OCI-M2 (cell line): Measurements from ENCODE around the gene KARS1.
A peak's percentile ranks its signal among the peaks of the same experiment; 100 is the strongest.
"Not testable (repeated sequence)": the region's sequence is repeated elsewhere in the genome, so short reads cannot be mapped to it uniquely, and the experiment has no call there.

ENCODE experiments used
- DNase-seq: peaks from one replicate; lab custom pipeline; 2025; ENCODE audit not compliant: unreplicated experiment; lab: John Stamatoyannopoulos, UW

KARS1 gene

GRCh38 chr16:75626806-75627205, 20.7 kb downstream of the KARS1 start:
- DNase-seq = no peak

DNA sequence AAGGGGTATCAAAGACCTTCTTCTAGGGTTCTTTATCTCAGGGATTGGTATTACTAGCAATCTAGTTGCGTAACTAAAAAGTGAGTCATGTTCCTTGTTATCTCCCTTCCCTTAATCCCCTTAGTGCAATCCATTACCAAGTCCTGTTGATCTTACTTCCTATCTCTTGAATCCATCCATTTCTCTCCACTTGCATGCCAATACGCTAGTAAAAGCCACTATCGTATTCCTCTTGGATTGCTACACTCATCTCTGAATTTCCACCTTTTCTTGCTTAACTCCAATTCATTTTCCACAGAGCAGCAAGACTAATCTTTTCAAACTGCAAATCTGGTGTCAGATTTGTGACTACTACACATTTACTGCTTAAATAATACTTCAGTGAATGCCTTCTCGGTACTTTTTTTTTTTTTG, 22.5 kb downstream of the KARS1 start:
- DNase-seq = no peak

DNA sequence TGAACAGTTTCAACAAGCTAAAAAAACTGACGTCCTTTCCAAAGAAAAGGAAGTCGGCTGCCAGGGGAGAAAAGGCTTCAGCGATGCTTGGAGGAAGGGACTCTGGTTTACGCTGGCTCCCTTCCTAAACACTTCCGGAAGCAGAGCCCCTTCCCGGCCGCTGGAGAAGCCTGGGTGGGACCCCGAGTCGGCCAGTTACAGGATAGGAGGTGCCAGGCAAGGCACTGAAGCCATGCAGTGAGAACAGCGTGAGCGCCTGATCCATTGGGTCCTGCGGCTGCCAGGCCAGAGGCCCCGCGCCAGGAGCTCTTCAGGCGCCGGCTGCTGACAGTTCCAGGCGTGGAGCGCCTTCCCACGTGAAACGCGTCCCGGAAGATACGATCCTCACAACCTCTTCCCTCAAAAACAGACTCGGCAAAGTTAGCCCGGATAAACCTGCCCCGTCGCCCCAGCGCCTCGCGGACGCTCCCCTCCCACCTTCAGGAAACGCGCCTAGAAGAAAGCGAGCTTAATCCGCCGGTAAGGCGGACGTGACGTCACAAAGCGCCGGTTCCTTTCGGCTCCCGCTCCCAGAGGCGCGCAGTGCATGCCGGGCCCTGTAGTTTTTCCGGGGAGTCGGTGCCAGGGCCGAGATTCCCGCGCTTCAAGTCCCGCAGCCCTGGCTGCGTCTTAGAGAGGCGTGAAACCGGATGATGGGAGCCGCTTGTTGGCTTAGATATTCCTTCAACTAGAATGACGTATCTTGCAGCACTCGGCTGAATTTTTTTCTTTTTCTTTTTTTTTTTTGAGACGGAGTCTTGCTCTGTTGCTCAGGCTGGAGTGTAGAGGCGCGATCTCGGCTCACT, 24.5 kb downstream of the KARS1 start, which contains the start of gene ADAT1:
TSS of gene ADAT1 (minus strand) at position 521 of the 845 bp plus-strand sequence. CDS start 2,482 bp downstream, outside the sequence.
- DNase-seq = peak; percentile 41

GRCh38 chr16:75621170-75621477, 26.3 kb downstream of the KARS1 start:
- peak; percentile 62 for DNase-seq

DNA sequence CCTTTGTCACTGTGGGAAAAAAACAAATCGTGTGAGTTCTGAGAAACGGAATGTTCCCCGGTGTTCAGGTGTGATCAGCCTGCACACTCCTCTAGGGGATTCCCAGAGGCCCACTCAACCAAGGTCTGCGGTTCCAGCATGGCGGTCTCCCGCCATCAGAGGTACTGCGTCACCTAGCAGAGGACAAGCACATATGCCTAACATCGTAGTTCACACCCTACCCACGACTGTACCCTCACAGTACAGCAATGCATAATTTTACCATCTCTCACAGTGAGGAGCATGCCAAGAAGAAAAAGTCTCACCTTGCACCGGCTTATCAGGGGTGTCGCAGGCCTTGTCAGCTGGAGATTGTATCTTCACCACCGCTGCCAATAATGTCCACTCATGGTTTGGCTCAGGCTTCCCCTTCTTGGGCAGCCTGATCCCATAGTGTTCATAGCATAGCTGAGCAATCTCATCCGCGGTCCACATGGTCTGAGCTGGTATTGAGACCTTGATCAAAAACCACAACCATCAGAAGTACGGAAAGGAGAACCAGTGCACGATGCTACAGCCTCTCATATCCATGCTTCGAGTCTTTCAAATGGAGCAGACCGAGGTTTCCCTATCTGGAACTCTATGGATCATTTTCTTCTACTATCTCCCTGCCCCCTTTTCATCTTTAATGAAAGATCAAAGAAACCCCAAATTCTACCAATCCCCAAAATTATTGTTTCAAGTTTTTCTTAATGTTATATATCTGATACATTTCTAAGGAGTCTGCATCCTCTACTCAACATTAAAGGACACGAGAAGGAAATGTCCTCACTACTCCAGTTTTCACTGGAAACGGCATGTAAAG, 26.9 kb downstream of the KARS1 start:
- no peak for DNase-seq

DNA sequence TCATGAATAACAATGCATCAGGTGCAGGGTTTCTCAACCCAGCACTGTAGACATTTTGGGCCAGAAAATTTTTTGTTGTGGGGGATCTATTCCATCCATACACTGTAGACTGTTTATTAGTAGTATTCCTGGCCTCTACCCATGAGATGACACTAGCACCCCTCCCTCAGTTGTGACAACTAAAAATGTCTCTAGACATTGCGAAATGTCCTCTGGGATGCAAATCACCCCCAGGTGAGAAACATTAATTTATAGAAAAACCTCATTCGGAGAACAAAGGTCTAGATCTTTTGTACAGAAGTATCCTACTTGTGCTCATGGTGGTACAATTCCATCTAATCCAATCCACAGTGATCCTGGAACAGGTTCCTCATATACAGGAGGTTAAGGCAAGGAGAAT, 28.7 kb downstream of the KARS1 start:
- no peak for DNase-seq

- DNase-seq = no peak
Observed at GRCh38 chr16:75617121-75617520, 30.3 kb downstream of the KARS1 start.

DNA sequence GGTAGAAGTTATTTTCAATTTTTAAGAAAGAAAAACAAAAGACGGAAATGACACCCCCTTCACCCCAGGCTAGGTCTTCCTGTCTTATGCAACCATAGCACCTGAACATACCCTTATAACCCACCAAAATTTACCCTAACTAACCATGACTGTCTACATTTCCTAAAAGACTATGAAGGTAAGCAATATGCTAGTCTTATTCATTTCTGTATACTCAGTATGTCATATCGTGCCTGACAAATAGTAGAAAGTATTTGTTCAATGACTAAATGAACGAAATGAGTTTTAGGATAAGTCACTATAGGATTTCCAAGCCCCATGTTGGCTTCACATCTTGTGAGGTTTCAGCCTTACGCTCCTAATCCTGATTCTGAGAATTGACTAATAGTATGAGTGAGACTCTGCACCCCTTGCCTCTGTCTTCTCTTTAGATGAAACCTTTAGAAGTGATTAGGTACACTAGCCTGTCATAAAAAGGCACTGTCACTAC, 30.9 kb downstream of the KARS1 start:
- DNase-seq = no peak

GRCh38 chr16:75615619-75616018, 31.8 kb downstream of the KARS1 start:
- no peak for DNase-seq

DNA sequence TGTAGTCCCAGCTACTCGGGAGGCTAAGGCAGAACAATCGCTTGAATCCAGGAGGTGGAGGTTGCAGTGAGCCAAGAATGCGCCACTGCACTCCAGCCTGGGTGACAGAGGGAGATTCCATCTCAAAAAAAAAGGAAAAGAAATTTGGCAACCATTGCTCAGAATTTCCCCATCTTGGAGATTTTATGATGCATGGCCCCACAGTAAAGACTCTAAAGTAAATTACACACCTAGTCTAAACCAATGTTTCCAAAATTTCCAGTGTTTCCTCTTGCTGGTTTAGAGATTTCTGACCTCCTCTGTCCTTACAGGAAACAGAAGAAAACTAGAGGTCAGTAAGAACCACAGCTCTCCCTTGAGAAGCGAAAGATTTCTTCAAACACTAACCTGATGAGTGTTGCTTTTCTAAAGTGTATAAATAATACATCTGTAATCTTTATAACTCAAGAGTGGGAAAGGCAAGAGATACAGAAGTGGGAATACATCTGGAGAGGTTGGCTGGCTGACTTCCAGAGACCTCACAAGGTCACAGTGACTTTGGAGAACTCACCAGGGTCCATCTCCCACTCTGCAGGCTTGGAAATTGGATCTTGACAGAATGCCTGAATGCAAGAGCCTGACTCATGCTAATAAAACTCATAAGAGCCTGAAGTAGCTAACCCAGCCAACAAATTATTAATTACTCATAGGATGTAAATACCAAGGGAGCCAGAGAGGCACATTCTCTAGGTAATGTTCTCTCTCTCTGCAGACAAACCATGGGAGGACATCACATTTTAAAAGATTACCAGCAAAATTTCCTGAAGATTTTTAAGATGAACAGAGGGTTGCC, 33.2 kb downstream of the KARS1 start:
- no peak for DNase-seq

DNA sequence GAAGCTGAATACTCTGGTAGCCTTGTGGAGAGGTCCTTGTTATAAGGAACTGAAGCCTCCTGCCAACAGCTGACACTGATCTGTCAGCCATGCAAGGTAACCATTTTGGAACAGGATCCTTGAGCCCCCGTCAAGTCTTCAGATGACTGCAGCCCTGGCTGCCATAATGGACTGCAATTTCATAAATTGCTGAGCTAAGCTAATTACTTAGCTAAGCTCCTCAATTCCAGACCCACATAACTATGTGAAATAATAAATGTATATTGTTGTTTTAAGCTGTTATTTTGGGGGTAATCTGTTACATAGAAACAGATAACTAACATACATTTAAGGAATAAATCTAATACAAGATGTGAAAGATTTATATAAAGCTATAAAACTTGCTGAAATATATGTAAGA, 41.0 kb downstream of the KARS1 start:
- no peak for DNase-seq

DNA sequence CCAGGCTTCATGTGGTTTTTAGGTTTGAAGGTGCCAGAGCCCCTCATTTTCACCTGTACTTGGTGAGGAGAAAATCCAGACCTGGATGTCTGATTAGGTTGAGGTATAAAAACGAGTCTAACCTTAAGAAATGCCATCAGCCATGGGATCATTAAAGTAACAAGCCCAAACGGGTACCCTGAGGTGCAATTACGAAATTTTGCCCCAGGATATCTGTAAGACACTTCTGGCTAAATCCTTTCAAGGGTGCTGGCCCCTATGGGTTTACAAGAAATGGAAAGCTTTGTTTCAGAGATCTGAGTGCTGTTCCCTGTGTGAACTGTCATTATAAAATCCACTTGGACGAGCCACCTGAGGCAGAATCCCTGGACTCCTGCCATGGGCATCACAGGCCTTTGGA, 44.2 kb downstream of the KARS1 start:
- no peak for DNase-seq

- no peak for DNase-seq
Observed at GRCh38 chr16:75599452-75600277, 47.8 kb downstream of the KARS1 start.

DNA sequence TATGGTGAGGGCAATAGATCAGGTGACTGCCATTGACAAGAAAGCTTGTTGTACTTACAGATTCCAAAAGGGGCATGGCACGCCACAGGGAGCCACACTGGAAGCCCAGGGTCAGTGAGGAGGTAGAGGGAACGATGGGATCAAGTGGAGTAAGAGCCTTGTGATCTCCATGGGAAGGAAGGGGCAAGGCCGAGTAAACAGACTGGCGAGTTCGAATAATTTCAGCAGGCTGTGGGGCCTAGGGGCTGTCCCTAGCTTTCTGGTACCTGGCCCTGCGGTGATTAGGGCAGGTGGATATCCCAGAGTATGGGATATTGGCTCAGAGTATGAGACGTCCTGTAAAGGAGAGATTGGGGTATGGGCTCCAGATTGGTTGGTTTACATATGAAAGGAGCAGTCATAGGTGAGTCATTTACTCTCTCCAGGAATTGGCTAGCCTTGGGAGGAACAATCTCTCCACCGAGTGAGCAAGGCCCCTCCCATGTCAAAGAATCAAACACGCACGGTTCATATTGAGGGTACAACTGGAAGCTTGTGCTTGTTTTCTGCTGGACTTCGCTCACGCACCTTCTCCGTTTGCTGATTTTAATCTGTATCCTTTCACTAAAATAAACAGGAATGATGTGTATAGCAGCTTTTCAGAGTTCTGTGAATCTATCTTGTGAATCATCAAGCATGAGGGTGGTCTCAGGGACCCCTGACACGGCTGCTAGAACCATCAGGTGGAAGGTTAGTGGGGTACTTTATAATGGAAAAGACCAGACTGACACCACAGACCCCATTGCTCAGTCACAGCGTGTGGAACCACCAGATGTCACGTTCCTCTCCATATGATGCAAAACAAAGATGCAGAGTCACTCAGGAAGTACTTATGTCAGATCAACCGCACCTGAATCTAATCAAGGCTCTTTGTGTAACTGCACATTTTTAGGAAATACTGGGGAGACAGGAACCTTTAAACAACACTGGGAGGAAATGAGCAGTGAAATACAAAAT, 53.3 kb downstream of the KARS1 start:
- no peak for DNase-seq

- DNase-seq = no peak
Observed at GRCh38 chr16:75593308-75593707, 54.2 kb downstream of the KARS1 start.

DNA sequence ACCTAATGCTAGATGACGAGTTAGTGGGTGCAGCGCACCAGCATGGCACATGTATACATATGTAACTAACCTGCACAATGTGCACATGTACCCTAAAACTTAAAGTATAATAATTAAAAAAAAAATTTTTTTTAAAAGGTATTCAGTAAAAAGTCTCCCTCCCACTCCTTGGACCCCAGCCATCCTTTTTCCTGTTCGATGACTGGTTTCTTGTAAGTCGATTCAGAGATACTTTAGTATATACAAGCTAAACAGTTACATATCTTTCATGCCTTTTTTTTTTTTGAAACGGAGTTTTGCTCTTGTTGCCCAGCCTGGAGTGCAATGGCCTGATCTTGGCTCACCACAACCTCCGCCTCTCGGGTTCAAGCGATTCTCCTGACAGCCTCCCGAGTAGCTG, 55.5 kb downstream of the KARS1 start:
- DNase-seq = not testable (repeated sequence)

DNA sequence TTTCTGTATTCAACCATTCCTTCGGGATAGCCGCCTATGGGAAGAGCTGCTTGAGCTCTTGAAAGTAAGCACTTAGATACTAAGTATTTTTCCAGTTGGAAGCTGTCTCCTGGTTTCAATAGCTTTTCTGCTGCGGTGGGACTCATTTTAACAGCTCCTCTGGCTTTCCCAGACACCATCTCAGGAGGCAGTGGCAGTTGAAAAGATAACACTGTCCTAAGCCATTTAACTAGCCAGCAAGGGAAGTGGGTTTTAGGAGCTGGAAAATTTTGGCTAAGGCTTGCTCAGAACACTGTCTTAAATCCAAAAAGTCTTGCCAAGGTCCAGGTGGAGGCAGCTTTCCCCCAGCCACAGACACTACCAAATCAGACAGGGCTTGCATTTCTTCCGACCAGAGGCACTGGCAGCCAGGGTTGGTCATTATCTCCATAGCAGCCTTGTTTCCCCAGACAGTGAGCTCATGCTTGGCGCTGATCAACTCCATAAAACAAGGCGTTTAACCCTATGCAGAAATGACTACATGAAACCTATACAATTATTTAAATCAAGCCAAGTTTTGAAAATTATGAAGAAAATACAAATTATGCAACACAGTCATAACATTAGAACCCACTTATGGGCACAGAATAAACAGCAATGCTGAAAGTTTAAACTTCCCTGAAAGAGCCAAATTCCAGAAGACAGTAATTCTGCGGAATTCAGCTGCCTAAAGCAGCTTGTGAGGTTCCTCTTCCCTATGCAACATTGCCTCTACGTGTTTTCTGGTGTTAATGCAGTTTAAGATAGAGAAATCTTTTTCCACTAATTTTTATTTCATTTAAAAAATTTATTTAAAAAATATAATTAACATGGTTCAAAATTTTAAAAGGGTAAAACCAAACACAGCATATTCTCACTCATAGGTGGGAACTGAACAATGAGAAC, 56.3 kb downstream of the KARS1 start:
- no peak for DNase-seq

DNA sequence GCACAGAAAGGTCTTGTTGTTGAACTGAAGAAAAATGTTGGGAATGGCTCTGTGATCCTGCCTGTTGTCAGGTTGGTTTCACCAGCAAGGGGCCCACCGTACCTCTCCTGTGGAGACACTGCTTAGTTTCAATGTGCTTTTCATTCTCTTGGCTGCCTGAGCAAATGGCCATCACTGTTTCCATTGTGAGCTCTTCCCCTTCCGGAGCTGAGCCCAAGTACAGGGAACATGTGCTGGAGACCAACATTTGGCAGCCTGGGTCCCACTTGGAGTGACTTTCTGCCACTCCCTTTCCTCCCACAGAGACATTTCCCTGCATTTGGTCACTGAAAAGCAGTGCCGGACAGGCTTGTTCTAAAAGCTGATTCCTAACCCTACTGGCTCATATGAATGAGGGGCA, 58.2 kb downstream of the KARS1 start:
- no peak for DNase-seq
